Hematopoietic multipotent progenitor cell treated with erythropoietin and hydrocortisone succinate and interleukin-3 and kit ligand, for 4 days (in vitro differentiated cells): ENCODE results near the gene CEBPA.
"Not testable (repeated sequence)": the region's sequence is repeated elsewhere in the genome, so short reads cannot be mapped to it uniquely, and the experiment has no call there.

Experiments
- DNase-seq: peaks from one replicate; pipeline ENCODE4 v3.0.0-alpha.2; 2015

The CEBPA gene

DNA sequence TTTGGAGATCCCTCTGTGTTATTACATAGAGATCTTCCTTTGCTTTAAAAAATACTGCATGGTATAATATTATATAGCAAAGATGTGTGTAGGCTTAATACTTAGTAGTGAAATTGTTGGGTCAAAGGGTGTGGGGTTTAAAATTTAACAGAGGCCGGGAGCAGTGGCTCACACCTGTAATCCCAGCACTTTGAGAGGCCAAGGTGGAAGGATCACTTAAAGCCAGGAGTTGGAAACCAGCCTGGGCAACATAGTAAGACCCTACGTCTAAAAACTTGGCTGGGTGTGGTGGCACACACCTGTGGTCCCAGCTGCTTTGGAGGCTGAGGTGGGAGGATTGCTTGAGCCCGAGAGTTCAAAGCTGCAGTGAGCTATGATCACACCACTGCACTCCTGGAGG is 22.3 kb upstream of the CEBPA start:
- DNase-seq = no peak

DNA sequence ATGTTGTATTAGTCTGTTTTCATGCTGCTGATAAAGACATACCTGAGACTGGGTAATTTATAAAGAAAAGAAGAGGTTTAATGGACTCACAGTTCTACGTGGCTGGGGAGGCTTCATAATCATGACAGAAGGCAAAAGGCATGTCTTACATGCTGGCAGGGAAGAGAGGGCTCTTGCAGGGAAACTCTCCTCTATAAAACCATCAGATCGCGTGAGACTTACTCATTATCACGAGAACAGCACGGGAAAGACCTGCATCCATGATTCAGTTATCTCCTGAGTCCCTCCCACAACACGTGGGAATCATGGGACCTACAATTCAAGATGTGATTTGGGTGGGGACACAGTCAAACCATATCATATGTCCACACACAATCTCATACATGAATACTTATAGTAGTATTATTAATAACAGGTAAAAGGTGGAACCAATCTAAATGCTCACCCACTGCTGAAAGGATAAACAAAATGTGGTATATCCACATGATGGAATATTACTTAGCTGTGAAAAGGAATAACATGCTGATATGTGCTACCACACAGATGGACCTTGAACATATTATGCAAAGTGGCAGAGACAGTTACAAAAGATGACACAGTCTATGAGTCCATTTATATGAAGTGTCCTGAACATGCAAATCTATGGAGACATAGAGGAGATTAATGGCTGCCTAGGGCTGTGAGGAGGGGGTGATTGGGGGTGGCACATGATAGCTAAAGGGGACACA is 20.9 kb upstream of the CEBPA start:
- DNase-seq = no peak

DNA sequence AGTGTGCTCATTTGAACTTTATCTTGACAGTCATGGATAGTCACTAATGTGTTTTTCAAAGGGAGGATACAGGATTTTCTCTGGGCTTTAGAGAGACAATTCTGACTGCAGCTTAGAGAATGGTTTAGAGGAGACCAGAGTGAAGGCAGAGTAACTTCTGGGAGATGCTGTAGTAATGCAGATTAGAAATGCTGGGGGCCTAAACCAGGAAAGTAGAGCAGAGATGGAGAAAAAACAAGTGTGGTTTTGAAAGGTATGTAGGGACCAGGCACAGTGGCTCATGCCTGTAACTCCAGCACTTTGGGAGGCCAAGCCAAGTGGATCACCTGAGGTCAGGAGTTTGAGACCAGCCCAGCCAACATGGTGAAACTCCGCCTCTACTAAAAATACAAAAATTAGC is 18.3 kb upstream of the CEBPA start:
- no peak for DNase-seq

DNA sequence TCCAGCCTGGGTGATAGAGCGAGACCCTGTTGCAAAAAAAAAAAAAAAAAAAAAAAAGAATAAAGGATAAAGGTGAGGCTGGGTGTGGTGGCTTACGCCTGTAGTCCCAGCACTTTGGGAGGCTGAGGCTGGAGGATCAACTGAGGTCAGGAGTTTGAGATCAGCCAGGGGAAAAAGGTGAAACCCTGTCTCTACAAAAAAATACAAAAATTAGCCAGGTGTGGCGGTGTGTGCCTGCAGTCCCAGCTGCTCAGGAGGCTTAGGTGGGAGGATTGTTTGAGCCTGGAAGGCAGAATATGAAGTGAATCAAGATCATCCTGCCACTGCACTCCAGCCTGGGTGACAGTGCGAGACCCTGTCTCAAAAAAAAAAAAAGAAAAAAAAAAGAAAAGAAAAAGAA is 15.7 kb upstream of the CEBPA start:
- not testable (repeated sequence) for DNase-seq

DNA sequence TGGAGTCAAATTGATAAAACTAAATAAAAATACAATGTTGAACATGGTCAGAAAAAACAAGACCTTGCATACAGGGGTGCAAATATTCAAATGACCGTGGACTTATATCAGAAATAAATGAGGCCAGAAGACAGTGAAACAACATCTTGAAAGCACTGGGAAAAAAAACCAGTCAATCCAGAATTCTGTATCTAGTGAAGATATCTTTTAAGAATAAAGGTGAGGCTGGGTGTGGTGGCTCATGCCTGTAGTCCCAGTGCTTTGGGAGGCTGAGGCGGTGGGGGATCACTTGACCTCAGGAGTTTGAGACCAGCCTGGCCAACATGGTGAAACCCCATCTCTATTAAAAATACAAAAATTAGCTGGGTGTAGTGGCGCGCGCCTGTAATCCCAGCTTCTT is 15.2 kb upstream of the CEBPA start:
- DNase-seq = no peak

DNA sequence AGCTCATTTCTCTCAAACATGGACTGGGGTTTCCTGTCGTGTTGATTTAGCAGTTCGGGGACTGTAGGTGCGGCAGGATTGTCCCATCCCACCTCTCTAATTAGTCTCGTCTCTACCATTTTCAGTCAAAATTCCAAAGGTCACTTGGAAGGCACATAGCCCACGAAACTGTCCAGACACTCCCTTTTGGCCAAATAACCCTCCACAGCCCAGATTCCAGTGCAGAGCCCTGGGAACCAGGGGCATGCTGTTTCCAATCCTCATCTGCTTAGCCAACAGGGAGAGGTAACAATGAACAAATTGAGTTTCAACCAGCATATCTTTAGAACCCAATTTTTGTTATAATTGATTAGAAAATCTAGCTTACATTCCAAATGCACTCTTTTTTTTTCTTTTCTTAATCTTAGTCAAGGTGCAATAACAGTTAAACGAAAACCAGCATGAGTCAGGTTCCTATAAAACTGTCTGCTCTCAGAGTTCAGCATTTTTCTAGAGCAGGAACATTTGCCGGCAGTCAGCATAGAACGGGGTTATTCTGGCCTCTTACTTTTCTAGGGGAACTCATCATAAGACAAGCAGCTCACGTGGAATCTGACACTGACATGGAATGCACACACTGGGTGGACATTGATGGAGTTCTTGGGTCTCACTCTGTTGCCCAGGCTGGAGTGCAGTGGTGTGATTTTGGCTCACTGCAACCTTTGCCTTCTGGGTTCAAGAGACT is 14.4 kb upstream of the CEBPA start:
- no peak for DNase-seq

DNA sequence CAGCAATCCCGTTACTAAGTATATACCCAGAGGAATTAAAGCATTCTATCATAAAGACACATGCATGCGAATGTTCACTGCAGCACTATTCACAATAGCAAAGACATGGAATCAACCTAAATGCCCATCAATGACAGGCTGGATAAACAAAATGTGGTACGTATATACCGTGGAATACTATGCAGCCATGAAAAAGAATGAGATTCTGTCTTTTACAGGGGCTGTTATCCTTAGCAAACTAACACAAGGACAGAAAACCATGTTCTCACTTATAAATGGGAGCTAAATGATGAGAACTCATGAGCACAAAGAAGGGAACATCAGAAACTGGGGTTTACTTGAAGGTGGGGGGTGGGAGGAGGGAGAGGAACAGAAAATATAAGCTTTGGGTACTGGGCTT is 10.5 kb upstream of the CEBPA start:
- not testable (repeated sequence) for DNase-seq

DNA sequence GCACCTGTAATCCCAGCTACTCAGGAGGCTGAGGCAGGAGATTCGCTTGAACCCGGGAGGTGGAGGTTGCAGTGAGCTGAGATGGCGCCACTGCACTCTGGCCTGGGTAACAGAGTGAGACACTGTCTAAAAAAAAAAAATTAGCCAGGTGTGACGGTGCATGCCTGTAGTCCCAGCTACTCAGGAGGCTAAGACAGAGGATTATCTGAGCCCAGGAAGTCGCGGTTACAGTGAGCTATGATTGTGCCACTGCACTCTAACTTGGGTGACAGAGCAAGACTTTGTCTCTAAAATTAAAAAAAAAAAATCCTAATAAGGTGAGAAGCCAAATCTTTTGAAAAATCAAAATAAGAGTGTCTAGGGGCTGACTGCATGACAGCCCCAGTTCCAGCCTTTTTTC is 9.7 kb upstream of the CEBPA start:
- DNase-seq = no peak

DNA sequence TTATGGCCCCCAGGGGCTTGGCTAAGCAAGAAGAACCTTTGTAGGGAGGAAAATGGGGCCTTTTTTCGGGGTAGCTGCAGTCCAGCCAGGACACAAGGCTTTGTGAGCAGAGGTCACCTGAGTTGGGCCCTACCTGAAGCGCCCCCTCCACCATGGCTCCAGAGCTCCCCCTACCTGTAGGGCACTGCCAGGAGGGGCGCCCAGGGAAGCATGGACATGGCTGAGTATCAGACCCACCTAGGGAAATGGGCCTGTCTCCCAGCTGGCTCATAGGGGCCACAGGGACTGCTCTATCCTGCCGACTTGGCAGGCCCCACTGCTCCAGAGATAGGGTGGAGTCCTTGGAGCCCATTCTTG is 9.0 kb upstream of the CEBPA start:
- DNase-seq = peak; percentile 39

DNA sequence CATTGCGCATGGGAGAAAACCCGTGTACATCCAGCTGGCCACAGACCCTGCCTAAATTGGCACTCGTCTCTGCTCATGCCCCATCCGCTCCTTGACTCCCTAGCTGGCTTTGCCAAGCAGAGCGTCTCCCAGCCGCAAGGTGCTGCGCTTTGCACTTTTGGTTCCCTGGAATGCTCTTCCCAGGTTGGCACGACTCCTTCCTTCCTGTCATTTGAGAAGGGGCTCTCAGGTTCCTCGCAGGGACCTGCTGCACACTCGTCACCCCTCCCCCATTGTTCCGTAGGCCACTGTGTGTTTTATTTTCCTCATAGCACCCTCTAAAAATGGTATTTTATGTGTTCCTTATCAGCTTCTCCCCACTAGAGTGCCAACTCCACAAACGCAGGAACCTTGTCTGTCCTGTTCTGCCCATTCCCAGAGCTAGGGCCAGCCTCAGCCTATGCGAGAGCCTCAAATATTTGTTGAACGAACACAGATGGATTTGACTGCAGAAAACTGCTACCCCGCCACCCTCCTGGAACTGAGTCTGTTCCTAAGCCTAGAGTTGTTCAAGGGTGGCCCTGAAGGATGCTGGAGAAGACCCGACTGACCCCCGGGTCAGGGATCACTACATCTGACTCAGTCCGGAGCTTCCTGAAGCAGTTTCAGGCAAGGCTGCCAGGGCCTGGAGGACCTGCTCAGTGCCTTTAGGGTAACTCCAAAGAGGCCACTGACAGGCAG is 8.4 kb upstream of the CEBPA start:
- no peak for DNase-seq

DNA sequence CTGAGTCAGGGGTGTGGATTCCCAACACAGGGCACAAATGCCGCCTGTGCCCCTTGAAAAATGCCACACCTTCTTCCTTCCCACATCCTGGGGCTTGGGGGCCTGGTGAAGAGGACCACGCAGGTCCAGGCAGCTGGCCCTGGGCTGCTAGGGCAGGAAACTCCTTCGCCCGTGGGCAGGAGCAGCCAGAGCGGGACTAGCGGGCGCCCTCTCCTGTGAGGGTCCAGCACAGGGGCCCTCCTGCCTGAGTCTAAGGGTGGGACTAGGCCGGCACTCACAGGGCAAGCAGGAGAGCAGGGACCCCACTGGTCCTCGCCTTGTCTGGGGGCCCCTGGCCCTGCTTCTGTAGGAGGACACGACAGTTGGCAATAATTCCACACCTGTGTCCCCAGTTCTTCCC is 7.5 kb upstream of the CEBPA start:
- DNase-seq = no peak

DNA sequence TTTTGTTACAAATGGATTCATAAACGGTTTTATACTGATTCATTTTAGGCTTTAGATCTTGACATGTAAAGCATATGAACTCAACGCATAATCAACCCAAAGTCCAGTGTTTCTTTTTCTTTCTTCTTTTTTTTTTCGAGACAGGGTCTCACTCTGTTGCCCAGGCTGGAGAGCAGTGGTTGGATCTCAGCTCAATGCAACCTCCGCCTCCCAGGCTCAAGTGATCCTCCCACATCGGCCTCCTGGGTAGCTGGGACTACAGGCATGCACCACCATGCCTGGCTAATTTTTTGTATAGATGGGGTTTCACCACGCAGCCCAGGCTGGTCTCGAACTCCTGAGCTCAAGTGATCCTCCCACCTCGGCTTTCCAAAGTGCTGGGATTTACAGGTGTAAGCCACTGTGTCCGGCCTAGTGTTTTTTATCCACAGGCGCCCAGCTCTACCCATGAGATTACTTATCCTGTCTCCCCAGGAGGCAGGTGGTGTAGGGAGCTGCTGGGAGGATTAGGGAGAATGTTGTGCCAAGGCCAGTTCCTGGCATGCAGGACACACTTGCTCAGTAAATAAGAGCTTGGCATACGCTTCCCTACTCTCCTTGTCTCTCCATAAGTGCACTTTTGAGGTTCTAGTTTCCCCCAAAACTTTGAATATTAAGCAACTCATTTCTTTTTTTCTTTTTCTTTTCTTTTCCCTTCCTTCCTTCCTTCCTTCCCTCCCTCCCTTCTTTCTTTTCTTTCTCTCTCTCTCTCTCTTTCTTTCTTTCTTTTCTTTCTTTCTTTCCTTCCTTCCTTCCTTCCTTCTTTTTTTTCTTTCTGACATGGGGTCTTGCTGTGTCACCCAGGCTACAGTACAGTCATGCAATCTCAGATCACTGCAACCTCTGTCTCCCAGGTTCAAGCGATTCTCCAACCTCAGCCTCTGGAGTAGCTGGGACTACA is 4.8 kb upstream of the CEBPA start:
- no peak for DNase-seq

DNA sequence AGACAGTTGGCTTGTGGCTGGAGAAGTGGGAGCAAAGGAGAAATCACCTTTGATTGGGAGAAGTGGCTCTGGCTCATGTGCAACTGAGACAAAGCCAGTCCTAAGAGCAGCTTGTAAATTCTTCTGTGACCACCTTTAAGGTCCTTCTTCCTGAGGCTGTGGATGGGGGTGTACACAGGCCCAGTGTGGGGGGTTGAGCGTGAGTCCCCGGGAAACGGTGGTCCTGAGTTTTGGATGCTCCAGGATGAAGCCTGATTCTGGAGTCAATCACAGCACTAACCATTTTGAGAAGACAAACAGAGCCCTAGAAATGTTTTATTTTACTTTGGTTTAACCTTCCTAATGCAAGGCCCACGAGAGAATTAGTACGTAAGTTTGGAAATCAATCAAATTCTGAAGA is 3.9 kb upstream of the CEBPA start:
- DNase-seq = no peak

DNA sequence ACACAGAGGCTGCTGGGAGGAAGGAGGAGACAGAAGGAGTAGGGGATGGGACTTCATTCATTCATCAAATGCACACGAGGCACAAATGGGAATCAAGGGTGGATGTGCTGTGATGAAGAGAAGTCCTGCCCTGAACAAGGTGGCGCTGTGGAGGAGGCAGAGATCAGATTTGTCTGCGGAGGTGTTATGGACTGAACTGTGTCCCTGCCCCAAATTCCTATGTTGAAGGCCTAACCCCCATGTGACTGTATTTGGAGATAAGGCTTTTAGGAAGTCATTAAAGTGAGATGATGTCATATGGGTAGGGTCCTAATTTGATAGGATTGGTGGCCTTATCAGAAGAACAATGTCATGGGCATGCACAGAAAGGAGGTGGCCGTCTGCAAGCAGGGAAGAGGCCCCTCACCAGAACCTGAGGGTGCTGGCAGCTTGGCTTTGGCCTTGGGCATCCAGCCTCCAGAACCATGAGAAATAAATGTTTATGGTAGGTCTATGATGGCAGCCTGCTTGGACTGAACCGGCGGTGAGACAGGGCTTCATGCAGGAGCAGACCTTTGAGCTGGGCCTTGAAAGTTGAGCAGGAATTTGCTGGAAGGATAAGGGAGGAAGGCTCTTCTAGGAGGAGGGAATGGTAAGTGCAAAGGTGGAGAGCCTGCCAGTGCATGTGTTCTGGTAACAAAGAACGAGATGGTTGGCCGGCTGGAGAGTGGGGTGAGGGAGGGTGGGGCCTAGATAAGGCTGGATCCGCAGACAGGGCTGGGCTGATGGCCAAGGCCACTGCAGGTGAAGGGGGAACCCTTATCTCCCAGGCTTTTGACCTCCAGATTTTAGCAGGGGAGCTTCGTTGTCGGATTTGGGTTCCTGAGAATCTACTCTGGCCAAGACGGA is 2.7 kb upstream of the CEBPA start:
- DNase-seq = peak; percentile 66

DNA sequence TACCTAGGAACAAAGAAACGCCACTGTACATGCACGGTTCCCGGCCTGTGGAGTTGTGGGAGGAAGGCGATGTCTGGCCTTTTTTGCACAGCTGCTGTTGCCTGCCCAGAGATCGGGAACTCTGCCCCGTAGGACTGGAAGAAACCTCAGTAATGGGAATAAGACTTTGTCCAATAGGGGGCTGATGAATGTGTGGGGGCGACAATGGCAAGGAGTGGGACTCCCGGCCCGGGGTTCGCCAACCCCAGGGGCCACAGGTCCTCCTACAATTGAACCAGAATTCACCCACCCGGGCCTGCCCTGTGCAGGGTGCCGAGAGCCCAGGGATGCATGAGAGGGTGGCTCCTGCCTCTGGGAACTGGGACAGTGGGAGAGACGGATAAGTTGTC is 2.0 kb upstream of the CEBPA start:
- DNase-seq = no peak

DNA sequence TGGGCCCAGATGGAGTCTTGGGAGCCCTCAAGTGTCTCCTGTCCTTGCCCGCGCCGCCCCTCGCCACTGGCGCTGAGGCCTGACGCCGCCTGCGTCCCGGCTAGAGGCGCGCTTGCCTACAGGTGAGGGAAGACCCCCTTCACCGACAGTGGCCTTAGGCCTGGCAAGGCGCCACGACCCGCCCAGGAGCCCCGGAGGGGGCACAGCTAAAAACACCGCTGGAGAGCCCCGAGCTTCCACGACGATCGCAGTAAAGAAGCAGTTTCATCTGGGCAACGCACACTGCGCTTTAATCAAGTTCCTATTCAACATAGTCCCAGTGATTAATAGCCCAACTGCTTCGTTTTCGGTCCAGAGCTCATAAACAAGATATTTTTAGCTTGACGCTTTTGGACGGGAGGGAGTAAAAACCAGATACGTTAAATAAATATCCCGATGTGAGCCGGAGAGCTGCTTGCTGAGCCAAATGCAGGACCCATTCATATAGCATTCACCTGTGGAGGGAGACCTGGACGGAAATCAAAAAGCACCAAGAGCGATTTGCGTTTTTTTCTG is 1.5 kb upstream of the CEBPA start:
- DNase-seq = peak; percentile 35

DNA sequence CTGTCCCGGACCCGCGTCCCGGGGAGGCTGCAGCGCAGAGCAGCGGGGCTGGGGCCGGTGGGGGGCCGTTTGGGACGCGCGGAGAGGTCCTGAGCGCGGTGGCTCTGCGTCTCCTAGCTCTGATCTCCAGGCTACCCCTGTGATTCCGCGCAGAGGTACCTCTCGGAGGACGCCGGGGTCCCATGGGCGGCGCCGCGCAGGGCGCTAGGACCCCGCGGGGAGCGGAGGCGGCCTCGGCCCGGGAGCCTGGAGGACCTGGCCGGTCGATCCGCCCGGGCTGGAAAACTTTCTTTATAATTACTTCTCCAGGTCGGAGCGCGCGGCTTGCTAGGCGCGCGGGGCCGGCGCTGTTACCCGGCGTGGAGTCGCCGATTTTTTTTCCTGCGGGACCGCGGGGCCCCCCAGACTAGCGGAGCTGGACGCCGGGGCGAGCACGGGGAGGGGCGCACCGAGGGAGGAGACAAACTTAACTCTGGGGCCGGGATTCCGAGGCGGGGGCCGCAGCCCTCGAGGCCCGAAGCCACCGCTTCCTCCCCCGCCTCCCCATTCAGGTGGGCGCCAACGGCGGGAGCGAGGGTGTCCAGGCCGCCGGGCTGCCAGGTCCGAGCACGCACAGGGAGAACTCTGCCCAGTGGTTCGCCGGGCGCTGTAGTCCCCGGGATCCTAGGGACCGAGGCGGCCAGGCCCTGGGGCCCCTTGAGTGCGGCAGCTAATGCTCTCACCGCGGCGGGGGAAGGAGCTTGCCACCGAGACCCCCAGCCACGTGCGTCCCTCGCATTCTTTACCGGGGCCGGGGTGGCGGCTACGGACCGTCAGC is 848 bp upstream of the CEBPA start:
- DNase-seq = peak; percentile 69

DNA sequence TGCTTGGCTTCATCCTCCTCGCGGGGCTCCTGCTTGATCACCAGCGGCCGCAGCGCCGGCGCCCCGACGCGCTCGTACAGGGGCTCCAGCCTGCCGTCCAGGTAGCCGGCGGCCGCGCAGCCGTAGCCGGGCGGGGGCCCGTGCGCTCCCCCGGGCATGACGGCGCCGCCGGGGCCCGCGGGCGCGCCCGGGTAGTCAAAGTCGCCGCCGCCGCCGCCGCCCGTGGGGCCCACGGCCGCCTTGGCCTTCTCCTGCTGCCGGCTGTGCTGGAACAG is 497 bp downstream of the CEBPA start:
- no peak for DNase-seq

DNA sequence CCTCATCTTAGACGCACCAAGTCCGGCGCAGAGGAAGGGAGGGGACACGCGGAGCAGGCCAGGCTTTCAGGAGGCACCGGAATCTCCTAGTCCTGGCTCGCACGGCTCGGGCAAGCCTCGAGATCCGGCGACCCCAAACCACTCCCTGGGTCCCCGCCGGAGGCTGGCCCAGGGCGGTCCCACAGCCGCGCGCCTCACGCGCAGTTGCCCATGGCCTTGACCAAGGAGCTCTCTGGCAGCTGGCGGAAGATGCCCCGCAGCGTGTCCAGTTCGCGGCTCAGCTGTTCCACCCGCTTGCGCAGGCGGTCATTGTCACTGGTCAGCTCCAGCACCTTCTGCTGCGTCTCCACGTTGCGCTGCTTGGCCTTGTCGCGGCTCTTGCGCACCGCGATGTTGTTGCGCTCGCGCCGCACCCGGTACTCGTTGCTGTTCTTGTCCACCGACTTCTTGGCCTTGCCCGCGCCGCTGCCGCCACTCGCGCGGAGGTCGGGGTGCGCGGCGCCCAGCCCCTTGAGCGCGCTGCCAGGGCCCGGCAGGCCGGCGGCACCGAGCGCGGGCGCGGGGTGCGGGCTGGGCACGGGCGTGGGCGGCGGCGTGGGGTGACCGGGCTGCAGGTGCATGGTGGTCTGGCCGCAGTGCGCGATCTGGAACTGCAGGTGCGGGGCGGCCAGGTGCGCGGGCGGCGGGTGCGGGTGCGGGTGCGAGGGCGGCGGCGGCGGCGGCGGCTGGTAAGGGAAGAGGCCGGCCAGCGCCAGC is 1.0 kb downstream of the CEBPA start:
- no peak for DNase-seq

DNA sequence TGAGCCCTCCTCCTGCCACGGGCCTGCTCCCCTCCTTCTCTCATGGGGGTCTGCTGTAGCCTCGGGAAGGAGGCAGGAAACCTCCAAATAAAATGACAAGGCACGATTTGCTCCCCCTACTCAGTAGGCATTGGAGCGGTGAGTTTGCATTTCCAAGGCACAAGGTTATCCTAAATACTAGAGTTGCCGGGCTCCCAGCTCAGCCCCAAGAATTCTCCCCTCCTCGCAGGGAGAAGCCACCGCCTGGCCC is 1.5 kb downstream of the CEBPA start:
- no peak for DNase-seq
